IMR-90 (cell line): ENCODE results near the gene ZBTB3.

Experiments
- CHD1 ChIP-seq: IDR thresholded peaks from 2 replicates; pipeline ENCODE4 v1.6.1; 2012; ENCODE audit warnings: low read depth, low read length, improper control_type of control experiment
- CTCF ChIP-seq: conservative IDR thresholded peaks from 2 replicates; pipeline ENCODE4 v1.5.1; 2012; ENCODE audit warnings: mild to moderate bottlenecking, low read depth, low read length, improper control_type of control experiment
- ELK1 ChIP-seq: fragments of 150-350 bp; IDR thresholded peaks from 2 replicates; pipeline ENCODE4 v1.6.1; 2016; ENCODE audit warnings: low read depth, mild to moderate bottlenecking, low read length, moderate library complexity, borderline replicate concordance
- MXI1 ChIP-seq: IDR thresholded peaks from 2 replicates; pipeline ENCODE4 v1.6.1; 2012; ENCODE audit warnings: low read depth, mild to moderate bottlenecking, low read length, moderate library complexity, borderline replicate concordance
- POLR2A ChIP-seq: IDR thresholded peaks from 2 replicates; pipeline ENCODE4 v1.6.1; 2012; ENCODE audit warnings: mild to moderate bottlenecking, low read depth, low read length
- RAD21 ChIP-seq: IDR thresholded peaks from 2 replicates; pipeline ENCODE4 v1.6.1; 2012; ENCODE audit warnings: low read length, improper control_type of control experiment
- RFX5 ChIP-seq: IDR thresholded peaks from 2 replicates; pipeline ENCODE4 v1.8.0; 2012; ENCODE audit warnings: low read depth, mild to moderate bottlenecking, low read length, moderate library complexity
- SMC3 ChIP-seq: fragments of 150-350 bp; IDR thresholded peaks from 2 replicates; pipeline ENCODE4 v1.6.1; 2016; ENCODE audit warnings: low read depth, mild to moderate bottlenecking, antibody characterized with exemption, low read length, moderate library complexity

- TF ChIP-seq POLR2A (no peak), CTCF (no peak), ELK1 (no peak), CHD1 (no peak), RFX5 (no peak), RAD21 (no peak), SMC3 (no peak), MXI1 (no peak)
Measured at GRCh38 chr11:62794201-62794775, 40.3 kb upstream of the ZBTB3 start.
